ENCODE measurements around the gene TMPRSS13. TPM values are rescaled to one million over a fixed set of nuclear protein-coding genes. Genes with fewer than 3 reads are reported as not detected.

Gene TMPRSS13
- total and polyA plus RNA-seq, 7 donors: not detected

DNA sequence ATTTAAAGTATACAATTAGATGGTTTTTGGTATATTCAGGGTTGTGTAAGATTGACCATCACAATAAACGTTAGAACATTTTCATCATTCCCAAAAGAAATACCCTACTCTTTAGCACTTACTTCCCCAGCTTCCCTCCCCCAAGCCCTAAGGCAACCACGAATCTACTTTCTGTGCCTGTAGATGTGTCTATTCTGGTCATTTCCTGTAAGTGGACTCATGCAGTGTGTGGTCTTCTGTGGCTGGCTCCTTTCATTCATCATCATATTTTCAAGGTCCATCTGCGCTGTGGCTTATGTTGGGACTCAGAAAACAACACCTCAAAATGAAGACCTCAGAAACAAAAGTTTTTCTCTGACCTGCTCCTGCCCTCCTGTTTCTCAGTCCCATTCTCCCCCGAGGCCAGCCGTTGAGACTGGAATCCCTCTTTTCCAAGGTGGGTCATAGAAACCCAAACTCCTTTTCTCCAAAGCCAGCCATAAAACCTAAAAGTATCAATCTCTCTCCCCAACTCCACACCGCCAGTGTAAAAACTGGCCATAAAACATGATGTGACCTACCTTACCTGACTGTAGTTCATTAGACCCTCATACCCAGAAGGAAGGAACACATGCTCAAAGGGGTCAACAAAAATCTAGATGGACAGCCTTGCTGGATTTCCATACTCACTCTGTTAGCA is 12.9 kb upstream of the TMPRSS13 start:
- H3K36me3 ChIP-seq (ENCODE audit: insufficient read depth in 1 of 2, low read depth in 1 of 2): no peaks in the 10 kb centered on the region
- DNase-seq: no peak
- H3K9me3 ChIP-seq: peaks cover 3% of the 10 kb centered on the region
- H3K4me1 ChIP-seq: no peaks in the 10 kb centered on the region
- peaks cover 0 to 5% (median 2%) of the 10 kb centered on the region in 3 donors for H3K27me3 ChIP-seq (ENCODE audit: insufficient read depth in 3 of 3, low read length in 2 of 3)
- TF ChIP-seq, protein P1, sequence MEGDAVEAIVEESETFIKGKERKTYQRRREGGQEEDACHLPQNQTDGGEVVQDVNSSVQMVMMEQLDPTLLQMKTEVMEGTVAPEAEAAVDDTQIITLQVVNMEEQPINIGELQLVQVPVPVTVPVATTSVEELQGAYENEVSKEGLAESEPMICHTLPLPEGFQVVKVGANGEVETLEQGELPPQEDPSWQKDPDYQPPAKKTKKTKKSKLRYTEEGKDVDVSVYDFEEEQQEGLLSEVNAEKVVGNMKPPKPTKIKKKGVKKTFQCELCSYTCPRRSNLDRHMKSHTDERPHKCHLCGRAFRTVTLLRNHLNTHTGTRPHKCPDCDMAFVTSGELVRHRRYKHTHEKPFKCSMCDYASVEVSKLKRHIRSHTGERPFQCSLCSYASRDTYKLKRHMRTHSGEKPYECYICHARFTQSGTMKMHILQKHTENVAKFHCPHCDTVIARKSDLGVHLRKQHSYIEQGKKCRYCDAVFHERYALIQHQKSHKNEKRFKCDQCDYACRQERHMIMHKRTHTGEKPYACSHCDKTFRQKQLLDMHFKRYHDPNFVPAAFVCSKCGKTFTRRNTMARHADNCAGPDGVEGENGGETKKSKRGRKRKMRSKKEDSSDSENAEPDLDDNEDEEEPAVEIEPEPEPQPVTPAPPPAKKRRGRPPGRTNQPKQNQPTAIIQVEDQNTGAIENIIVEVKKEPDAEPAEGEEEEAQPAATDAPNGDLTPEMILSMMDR (IDR thresholded peaks at IDR 0.05): no peak
- intact Hi-C loops (cut with DNase I): loop anchor here in 1 of 2 donors (10.0 kb wide), 1 partner anchor 507 kb away; no protein-coding TSS in a partner anchor
- WGBS, 3 donors: 76 to 83% (median 79%) methylated on average over 6 of the region's 6 CpGs
- H3K27ac ChIP-seq: no peak overlapping the region
- H3K4me3 ChIP-seq: no peak overlapping the region
- no peak for ATAC-seq

DNA sequence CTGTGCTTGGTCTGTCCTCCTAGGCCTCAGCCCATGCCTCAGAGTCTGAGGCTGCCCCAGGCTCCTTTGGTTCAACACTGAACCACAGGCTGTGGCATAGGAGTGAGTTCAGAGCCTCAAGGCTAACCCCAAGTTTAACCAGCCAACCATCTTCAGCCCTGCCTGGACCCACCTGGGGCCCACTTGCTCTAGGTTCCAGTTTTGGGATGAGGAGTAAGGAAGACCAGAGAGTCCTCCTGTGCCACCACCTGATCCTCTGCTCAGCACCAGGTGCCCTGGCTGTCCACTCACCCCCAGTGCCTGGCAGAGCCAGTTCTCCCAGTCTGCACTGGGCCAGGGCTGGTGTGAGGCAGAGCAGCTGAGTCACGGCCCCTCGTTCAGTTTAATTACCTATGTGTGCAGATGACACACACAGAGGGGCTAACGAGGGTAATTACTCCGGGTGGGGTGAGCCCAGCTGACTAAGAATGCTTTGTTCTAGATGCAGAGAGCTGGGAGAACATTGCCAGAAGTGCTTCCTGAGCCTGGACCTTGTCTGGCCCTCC is 12.0 kb upstream of the TMPRSS13 start:
- Histone ChIP-seq H3K27ac (no peak overlapping the region), H3K36me3 (ENCODE audit: insufficient read depth in 1 of 2, low read depth in 1 of 2) (no peaks in the 10 kb centered on the region), H3K27me3 (ENCODE audit: insufficient read depth in 3 of 3, low read length in 2 of 3) (peaks cover 0 to 5% (median 2%) of the 10 kb centered on the region in 3 donors), H3K9me3 (peaks cover 3% of the 10 kb centered on the region), H3K4me1 (no peaks in the 10 kb centered on the region), H3K4me3 (no peak overlapping the region)
- intact Hi-C loops (cut with DNase I): loop anchor here in 1 of 2 donors (10.0 kb wide), 1 partner anchor 506 kb away; no protein-coding TSS in a partner anchor
- WGBS, 3 donors: 69 to 80% (median 71%) methylated on average over 4 of the region's 4 CpGs
- ATAC-seq (no peak), DNase-seq (no peak)
- TF ChIP-seq, protein P1 (IDR thresholded peaks at IDR 0.05): no peak

DNA sequence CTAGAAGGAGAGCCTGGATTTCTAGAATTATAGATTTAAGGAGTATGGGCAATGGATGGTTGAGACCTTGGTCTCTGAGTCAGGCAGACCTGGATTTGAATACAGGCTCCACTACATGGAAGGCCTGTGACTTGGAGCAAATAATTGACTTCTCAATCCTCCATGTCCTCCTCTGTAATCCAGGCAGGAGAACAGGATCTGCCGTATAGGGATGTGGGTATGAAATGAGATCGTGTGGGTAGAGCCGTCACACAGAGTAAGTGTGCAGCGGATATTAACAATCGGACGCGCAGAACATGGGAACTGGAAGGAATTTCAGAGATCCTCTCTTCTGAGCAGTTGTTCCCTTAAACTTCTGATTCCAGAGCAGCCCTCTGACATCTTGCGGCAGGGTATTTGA is 11.5 kb upstream of the TMPRSS13 start:
- Histone ChIP-seq H3K27me3 (ENCODE audit: insufficient read depth in 3 of 3, low read length in 2 of 3) (peaks cover 0 to 5% (median 2%) of the 10 kb centered on the region in 3 donors), H3K4me3 (no peak overlapping the region), H3K27ac (no peak overlapping the region), H3K36me3 (ENCODE audit: insufficient read depth in 1 of 2, low read depth in 1 of 2) (no peaks in the 10 kb centered on the region), H3K9me3 (peaks cover 3% of the 10 kb centered on the region), H3K4me1 (no peaks in the 10 kb centered on the region)
- intact Hi-C loops (cut with DNase I): loop anchor here in 1 of 2 donors (10.0 kb wide), 1 partner anchor 506 kb away; no protein-coding TSS in a partner anchor
- ATAC-seq (no peak), DNase-seq (no peak)
- 84 to 95% (median 89%) methylated on average over 8 of the region's 8 CpGs for WGBS, 3 donors
- TF ChIP-seq, protein P1 (IDR thresholded peaks at IDR 0.05): no peak

DNA sequence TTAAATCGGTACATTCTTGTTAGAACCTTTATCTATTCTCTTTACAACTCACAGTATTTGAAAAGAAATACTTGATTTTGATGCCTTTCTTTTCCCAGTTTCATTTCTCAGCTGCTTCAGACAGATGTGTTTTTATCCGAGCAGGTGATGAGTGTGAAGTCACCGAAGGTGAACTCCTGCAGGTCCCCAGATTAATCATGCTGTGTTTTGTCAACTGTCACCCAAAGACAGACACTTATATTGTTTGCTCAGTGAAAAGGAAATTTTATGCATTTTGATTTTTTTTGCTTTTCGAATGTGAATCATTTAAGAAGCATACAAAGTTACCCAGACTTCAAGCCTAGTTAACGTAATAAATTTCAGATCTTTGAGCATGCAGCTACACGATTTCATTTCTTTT is 7.8 kb upstream of the TMPRSS13 start:
- intact Hi-C loops (cut with DNase I): loop anchor here in 1 of 2 donors (10.0 kb wide), 1 partner anchor 58 kb away; no protein-coding TSS in a partner anchor
- ATAC-seq (no peak), DNase-seq (no peak)
- TF ChIP-seq, protein P1 (IDR thresholded peaks at IDR 0.05): no peak
- no peaks in the 10 kb centered on the region for H3K9me3 ChIP-seq
- H3K27ac ChIP-seq: no peak overlapping the region
- peaks cover 0 to 9% (median under 1%) of the 10 kb centered on the region in 3 donors for H3K27me3 ChIP-seq (ENCODE audit: insufficient read depth in 3 of 3, low read length in 2 of 3)
- no peaks in the 10 kb centered on the region for H3K36me3 ChIP-seq (ENCODE audit: insufficient read depth in 1 of 2, low read depth in 1 of 2)
- H3K4me1 ChIP-seq: no peaks in the 10 kb centered on the region
- no peak overlapping the region for H3K4me3 ChIP-seq
- WGBS, 3 donors: 62 to 80% (median 69%) methylated on average over 6 of the region's 6 CpGs

Data from psoas muscle (tissue), 8 donors.